GM19328 (cell line): Measurements from ENCODE around the gene BLTP3B.

ENCODE experiments used
- ATAC-seq: cut with Tn5 transposase; IDR thresholded peaks from one replicate; pipeline ENCODE4 v1.9.1; 2021; ENCODE audit warnings: mild to moderate bottlenecking, moderate library complexity; ENCODE audit not compliant: unreplicated experiment

BLTP3B gene

DNA sequence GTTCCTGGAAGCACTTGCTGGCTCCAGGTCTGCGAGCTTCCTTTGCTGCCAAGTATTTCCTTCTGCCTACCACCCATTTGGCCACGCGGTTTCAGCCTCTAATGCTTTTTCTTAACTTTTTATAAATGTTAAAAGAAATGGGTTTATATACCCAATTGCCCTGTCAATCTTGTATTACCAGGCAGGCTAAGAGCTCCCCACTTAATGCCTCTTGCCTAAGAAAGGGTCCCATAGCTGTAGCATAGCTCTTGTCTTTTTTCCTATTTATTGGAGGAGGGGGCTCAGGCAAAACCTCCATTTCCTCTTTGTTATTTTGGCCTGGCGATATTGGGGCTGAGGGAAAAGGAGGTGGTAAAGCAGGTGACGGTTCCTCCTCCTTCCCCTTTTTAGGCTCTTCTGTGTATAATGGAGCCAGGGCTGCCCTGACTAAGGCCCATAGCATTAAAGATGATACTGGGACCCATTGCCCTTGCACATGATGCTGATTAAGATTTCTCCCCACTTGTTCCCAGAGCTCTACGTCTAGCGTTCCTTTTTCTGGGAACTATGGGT lies 21.6 kb upstream of the BLTP3B start:
- no peak for ATAC-seq

DNA sequence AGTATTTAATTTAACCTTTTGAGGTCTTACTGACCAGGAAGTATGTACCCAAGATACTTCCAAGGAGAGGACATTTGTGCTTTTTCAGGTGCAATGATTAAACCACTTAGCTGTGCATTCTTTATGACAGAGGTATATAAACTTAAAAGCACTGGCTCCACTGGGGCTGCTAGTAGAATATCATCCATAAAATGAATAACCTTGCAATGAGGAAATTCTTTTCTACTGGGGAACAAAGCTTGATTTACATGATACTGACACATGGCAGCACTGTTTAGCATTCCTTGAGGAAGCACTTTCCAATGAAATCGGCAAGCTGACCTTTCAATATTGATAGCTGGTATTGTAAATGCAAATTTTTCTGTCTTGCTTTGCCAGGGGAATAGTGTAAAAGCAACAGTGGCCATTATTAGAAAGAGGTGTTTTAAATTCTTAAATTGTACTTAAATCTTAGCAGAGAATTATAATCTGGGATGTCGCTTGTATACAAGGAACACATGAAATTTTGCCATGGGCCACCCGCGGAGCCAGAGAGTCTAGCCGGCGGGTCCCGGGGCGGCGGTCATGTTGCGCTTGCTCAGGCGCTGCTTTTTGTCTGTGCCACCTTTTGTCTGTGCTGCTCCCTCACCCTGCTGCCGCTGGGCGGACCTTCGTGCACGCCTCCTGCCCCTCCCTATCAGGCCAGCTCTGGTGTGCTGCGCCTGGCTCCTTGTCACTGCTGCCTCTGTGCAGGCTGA lies 20.9 kb upstream of the BLTP3B start:
- peak; percentile 97 for ATAC-seq

DNA sequence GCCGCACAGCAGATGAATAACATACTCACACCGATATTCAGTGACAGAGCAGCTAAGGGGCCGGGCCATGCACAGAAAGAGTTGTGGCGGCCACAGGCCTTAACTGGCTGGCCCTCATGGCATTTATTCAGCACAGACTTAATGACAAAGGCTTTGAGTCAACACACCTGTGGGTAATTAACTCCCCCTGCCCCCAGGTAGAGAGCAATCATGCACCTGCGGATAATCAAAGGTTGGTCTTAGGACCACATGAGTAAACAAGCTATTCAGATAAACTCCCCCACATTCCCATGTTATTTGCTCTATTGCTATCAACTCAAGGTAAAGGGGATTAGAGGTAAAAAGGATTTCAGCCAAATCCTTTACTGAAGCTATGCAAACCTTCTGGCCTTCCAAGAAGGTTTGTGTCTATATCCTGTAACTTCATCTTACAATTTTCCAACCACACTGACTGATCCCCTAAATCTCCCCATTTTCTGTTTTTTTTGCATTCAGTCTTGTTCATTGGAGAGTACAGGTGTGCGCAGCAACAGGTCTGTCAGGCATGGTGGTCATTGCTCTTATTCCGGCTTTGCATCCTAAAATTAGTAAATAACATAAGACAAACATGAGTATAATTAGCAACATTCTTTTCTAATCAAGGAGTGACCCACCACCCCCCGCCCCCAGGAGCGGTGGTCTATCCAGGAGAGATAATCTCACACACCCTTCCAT lies 16.9 kb upstream of the BLTP3B start:
- ATAC-seq, result no peak

DNA sequence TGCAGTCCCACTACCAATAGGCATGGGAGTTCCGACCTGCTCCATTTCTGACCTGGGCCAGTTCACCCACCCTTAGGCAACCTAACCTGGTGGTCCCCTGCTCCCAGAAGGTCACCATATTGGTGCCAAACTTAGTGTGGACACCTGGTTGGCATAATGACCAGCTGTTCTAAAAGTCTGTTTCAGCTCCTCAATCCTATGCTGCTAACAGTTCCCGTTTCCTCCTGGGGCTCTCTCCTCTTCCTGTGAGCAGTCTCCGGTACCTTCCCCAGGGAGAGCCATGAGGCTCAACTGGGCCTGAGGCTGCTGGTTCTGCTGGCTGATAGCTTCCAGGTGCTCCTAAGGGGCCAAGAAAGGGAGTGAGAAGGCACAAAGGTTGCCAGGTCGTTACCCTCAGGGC lies 15.9 kb upstream of the BLTP3B start:
- ATAC-seq, result no peak

DNA sequence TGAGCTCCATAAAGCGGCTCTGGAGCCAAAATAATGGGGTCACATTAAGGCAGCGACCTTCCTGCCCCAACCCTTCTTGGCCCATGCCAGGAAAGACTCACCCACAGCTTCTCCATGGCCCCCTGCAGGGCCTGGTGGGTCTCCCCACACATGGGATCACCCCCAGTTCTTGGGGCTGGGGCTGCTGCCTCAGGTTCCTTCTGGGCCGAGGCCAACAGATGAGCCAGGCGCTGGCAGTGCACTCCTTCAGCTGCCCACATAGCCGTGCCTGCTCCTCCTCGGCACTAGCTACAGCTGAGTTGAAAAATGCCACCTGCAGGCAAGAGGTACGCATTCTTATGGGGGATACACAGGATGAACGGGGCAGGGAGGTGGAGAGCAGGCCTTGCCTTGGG lies 14.8 kb upstream of the BLTP3B start:
- ATAC-seq, result no peak

DNA sequence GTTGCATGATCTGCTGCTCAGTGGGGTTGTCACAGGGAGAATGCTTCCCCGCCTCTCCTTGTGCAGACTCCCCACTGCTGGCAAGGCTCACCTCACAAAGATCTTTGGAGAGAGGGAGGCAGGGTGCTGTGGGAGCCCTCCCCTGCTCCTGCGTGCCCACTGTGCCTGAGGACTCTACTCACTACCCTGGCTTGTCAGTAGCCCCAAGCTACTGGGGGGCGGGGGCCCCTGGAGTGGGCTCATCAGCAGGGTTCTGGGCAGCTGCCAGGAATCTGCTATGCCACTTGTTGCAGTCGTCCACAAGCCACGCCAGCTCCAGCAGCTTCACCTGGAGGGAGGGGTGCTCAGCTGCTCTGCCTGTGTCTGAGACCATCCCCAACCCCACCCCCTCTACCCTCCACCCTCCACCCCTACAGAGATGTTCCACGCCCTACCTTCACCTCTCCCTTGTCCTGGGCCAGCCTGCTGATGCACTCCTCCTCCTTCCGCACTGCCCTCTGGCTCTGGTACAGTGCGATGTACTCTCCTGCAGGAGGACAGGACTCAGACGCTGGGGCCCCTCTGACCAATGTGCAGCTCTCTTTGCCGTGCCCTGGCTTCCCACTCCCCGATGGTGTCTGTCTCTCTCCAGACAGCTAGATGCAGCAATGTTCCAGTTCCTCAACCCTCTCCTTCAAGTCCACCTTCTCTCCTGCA lies 14.2 kb upstream of the BLTP3B start:
- no peak for ATAC-seq

DNA sequence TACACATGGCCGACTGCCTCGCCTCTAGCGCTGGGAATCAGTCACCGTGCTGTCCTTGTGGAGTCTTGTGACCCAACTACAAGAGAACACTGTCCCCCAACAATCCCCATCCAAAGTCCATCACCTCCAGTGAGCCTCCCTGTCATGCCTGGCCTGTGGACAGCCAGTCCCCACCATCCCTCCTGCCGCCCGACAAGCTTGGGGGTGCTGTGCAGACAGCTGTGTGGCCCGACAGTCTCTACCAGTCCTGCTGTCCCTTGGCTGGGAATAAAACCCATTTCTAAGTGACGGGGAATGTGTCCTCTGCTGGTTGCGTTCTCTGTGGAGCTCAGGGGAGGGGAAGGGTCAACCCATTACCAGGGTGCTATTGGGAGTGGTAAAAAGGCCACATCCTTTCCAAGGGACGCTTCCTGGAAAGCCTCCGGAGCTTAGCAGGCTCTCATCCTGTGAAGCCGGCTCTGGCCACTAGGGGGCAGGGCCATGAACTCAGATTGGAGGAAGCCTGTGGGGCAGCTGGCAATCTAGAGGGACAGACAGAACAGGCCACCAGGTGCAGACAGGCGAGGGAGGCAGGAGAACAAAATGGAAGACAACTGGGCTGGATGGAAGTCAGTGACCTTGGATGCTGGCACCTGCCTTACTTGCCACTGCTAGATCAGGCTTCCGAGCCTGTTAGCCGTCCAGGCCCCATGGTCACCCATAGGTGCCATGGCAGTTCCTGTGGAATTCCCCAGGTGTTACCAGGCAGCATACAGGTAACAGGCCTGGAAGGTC lies 12.0 kb upstream of the BLTP3B start:
- ATAC-seq, result peak; percentile 74

DNA sequence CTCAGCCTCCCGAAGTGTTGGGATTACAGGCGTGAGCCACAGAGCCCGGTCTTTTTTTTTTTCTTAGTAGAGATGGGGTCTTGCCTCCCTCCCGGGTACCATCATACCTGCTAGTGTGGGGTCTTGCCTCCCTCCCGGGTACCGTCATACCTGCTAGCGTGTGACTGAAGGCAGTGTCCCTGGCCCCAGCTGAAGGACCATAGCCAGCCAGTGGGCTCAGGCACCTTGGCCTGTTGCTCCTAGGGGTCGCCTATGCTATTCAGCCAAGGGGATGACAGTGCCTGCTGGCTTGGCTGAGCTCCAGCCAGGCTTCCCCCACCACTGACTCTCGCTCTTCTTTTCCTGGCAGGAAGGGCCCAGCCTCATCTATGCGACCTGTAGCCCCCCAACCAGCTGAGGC lies 10.5 kb upstream of the BLTP3B start:
- no peak for ATAC-seq

DNA sequence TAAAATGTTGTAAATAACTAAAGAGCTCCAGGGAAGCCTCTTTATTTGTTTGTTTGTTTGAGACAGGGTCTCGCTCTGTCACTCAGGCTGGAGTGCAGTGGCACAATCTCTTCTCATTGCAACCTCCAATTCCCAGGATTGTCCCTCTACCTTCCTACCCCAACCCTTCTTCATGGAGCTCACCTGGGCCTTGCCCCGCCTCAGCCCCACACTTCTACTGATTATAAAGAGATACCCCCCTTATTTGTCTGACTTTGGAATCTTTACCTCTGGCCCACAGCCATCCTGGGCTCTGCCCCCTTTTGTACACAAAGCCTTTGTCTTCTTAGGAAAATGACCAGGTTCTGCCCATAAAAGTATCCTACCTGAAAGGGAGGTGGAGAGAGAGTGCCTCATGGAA lies 9.1 kb upstream of the BLTP3B start:
- ATAC-seq, result no peak

DNA sequence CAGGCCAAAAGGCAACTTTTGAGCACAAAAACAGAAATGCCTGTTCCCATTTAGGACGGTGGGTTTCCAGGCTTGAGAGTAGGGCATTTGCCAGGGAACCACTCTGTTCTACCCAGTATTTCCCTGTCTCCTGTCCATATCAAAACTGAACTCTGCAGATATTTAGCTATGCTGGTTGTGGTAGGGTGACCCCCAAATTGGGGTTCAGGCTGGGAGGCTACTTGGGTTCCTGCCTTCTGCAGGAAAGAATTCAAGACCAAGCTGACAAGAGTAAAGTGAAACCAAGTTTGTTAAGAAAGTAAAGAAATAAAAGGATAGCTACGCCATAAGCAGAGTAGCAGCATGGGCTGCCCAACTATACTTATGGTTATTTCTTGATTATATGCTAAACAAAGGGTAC lies 3.6 kb upstream of the BLTP3B start:
- no peak for ATAC-seq

DNA sequence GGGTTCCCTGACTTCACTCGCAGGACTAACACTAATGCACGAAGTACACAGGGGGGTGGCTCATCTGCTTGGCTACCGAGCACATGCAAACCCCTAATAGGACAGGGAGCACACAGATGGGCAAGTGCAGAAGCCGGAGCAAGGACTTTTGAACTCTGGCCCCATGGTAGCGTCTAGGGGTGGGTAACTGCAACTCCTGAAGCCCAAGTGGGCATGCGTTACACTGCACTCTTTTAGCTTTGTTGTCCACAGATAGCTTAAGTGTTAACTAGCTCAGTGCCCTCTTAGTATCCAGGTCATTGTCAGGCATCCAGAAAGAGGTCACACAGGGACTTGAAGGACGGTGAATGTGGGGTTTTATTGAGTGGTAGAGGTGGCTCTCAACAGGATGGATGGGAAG lies 3.0 kb upstream of the BLTP3B start:
- ATAC-seq, result no peak

DNA sequence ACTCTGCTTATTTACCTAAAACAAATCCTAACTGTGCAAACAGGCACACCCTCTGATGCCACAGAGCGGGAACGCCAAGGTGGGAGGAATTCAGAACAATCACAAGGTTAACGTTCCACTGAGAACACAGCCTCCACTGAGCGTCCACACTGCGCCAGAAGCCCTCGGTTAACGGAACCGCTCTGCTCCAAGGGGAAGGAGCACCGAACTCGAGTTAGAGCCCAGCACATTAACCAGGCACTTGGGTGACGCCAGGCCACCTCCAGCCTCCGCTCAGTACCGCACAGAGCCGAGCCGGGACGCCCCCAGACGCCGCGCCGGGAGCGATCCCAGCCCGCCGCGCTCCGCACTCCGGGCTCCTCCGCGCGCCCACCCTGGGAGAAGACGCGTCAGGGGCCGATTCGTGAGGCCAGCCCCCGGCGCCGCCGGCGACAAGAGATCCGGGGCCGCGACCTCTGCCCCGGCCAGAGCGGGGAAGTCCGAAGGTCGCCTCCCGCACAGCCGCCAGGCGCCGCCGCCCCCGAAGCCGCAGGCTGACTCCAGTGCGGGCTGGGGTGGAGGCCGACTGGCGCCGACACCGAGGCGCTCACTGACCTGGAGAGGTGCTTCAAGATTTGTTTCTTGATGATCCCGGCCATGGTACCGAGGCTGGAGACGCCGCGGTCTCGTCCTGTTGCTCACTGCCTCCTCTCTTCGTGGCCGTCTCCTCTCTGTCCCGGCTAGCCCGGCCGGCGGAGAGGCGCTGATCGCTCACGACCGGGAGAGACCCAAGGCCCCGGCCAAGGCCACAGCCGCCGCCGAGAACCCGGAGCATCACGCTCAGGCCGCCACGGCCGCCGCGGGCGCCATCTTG lies 450 bp downstream of the BLTP3B start:
- ATAC-seq, result peak; percentile 41

DNA sequence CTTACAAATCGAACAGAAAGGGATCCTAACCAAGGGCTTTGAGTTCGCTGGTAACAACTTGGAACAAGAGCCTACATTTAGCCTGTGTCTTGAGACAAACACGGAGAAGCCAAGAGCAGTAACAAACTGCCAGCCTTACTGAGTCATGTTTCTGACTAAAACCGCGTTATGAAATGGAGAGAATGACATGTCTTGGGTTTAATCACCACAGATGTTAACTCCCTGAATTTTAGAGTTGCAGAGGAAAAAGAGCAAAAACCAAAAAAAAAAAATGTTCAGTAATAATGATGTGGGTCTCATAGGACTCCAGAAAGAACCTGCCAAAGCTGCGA lies 1.0 kb downstream of the BLTP3B start:
- peak; percentile 17 for ATAC-seq

DNA sequence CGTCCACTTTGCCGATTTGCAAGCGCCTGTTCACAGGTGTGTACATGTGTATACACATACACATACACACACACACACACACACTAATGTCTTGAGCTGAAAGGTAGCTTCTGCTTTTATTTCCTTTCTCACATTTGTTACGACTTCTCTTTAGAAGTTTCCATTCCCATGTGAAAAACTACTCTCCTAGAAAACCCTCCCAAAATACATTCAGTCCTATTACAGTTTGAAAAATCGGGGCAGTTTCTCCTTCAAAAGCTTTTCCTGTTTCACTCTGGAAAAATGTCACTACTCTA lies 3.9 kb downstream of the BLTP3B start:
- ATAC-seq, result no peak

DNA sequence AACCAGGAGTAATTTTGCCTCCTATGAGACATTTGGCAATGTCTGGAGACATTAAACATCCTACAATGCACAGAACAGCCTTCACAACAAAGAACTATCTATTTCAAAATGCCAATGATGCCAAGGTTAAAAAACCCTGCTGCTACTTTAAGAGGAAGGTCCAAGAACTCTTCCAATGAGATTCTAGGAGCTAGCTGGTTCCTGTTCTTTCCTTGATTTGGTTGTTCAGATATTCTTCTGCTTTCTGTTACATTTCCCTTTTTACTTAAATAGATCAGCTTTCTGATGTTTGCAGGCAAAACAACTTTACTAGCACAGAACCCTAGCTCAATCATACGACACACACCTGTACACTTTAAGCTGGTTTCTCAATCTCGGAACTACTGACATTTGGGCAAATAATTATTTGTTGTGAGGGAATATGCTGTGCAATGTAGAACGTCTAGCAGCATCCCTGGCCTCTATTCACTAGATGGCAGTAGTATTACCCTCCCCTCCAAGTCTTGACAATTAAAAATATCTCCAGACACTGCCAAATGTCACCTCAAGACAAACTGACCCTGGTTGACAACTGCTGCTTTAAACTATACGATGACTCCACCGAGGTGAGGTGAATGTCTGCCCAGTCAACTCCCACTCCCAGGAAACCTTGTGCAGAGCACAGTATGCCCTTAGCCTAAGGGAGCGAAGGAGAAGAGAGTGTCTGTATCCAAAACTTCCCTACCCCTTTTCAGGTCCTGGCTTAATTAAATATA lies 4.4 kb downstream of the BLTP3B start:
- no peak for ATAC-seq

DNA sequence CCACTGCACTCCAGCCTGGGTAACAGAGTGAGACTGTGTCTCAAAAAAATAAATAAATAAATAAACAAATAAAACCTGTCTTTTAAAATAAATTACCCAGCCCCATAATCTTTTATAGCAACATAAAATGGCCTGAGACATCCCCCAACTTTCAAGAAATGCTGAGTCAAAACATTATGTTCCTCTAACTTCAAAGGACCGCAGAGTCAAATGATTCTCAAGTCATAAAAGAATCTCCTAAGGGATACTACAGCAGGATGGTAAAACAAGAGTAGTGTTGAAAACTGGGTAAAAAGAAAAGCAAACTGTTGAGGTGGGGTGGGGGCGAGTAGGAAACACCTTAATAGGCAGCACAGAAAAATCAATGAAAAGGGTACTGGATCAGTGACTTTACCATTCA lies 9.5 kb downstream of the BLTP3B start:
- no peak for ATAC-seq

DNA sequence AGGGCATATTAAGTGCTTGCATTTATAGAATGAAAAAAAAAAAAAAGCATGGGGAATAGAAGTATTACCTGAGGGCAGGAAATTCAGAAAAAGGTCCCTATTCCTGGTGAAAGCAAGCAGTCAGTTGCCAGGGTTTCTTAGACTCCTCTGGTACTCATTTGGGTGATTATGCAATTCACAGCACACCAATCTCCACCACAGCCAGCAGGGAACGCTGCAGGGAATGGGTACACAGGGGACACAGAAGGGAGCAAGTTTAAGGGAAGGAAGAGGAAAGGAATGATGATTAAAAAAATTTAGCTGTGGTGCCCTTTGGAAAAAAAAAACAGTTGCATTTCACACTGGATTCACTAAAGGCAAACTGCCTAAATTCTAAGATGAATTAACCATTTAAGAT lies 14.2 kb downstream of the BLTP3B start:
- no peak for ATAC-seq

DNA sequence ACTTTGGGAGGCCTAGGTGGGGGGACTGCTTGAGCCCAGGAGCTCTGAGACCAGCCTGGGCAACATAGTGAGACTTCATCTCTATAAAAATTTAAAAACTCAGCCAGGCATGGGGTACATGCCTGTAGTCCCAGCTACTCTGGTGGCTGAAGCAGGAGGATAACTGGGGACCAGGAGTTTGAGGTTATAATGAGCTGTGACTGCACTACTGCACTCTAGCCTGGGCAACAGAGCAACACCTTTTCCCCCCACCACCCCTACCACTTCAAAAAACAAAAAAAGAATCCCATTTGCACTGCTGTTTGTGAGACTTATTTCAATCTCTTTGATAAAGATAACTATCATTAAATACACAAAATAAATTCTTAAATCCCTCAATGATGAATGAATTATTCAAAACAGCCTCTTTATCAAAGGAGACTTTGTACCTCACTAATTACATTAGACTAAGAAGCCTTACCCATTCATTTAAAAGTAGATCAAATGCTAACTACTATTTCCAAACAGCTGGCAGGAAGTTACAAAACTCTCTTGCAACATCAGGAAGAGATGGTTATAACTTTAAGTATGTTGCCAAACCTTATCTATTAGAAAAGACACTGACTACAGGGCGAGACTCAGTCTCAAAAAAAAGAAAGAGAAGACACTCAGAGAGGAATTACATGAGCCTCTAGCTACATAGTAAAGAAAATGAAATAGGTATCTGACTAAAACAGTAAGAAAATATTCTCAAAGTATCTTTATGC lies 14.7 kb downstream of the BLTP3B start:
- ATAC-seq, result no peak
